ENCODE data around the gene RABGGTB.
"Not testable (repeated sequence)": the region's sequence is repeated elsewhere in the genome, so short reads cannot be mapped to it uniquely, and the experiment has no call there.

Gene RABGGTB

DNA sequence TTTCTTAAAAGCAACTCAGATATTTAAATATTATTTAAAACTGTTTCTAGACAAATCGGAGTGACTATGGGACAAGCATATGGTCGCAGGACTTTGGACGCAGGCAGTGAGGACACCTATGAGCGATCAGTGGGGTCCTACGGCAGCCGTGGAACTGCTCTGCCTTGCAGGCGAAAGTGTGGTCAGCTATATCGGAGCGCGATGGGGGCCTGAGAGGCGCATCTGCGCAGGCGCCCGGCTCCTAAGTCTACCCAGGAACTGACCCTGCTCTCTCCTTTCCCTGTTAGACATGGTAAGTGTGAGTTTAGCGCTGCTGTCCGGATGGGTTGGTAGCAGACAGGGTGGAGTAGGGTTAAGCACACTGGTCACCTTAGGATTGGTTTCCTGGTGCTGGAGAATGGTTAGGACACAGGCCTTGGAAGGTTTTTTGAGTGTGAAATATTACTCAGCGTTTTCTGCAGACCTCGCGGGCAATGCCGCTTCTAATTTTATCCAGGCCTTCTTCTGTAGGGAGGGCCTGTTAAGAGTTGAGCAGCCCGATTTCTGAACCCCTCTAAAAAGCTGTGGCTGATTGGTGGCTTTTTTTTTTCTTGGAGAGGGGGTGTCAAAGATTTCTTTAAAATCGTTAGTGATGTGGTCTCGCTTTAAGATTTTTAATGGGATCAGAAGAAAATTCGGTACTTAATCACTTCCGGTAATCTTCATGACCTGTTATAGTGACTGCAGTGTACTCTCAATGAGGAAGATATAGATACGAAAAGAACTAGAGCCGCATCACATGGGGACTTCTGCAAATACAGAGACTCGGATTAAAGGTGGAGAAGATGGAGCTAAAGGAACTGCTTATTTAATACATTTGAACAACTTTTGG is at the start of gene RABGGTB:
RABGGTB (plus strand) TSS at position 274 of the 871 bp plus-strand sequence; CDS start at position 290, 16 bp downstream.
- Histone ChIP-seq H3K27me3 (ENCODE audit: control insufficient read depth, insufficient read depth, low read length) (no peaks in the 10 kb centered on the region), H3K4me1 (ENCODE audit: control insufficient read depth, insufficient read depth, low read length) (peaks cover 2% of the 10 kb centered on the region; the same call in 1 of the 2 replicates), H3K9me3 (ENCODE audit: control insufficient read depth, insufficient read depth, low read length) (no peaks in the 10 kb centered on the region), H3K36me3 (ENCODE audit: control insufficient read depth, insufficient read depth, low read length) (peaks cover 8% of the 10 kb centered on the region; the same call in 1 of the 2 replicates), H3K27ac (ENCODE audit: low read length) (no peak within 1 kb of the TSS), H3K4me3 (ENCODE audit: low read length) (peak within 1 kb of the TSS; percentile 80; the same call in 1 of the 2 replicates)
- peak; percentile 92 for DNase-seq (ENCODE audit: low read depth, low spot score)
- no CpG with 5 or more reads among the region's 28 CpGs for WGBS (ENCODE audit: insufficient coverage, insufficient read length)

DNA sequence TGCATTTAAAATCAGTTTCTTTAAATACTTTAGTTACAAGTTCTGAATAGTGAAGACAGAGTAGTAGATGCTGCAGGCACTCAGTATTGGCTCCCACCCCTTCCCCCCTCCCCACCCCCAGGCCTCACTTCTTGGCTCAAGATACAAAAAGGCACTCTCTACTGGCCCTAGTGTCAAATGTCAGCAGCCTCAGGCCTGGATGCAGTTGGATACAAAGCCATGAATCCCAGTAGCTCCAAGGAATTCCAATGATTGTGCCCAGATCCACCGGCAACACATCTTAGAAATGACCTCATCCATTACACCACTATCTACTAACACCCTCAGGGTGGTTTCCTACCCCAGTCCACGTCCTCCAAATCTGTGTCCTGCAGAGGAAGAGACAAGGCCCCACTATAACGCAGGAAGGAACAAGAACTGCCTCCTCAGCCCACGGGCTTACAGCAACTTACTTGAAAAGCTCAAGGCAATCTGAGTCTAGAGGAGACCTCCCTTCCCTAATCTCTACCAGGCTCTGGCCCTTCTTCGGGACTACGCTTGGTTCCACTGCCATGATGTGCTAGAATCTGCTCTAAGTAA is 43.9 kb upstream of the RABGGTB start:
- no peak for DNase-seq (ENCODE audit: low read depth, low spot score)
- Histone ChIP-seq H3K27ac (ENCODE audit: low read length) (no peak overlapping the region), H3K36me3 (ENCODE audit: control insufficient read depth, insufficient read depth, low read length) (peaks cover 2% of the 10 kb centered on the region; the same call in 1 of the 2 replicates), H3K4me1 (ENCODE audit: control insufficient read depth, insufficient read depth, low read length) (no peaks in the 10 kb centered on the region), H3K27me3 (ENCODE audit: control insufficient read depth, insufficient read depth, low read length) (no peaks in the 10 kb centered on the region), H3K9me3 (ENCODE audit: control insufficient read depth, insufficient read depth, low read length) (no peaks in the 10 kb centered on the region), H3K4me3 (ENCODE audit: low read length) (no peak overlapping the region)
- WGBS (ENCODE audit: insufficient coverage, insufficient read length), result no CpG with 5 or more reads among the region's 6 CpGs

DNA sequence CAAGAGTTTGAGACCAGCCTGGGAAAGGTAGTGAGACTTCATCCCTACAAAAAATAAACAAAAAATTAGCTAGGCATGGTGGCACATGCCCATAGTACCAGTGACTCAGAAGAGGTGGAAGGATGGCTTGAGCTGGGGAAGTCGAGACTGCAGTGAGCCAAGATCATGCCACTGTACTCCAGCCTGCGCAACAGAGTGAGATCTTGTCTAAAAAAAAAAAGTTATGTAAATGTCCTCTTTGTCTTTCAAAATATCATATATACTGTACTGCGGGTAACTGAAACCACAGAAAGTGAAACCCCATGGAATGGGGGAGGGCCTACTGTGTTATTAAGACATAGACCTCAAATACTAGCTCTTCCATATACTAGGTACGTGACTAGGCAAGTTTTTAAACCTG is 40.8 kb upstream of the RABGGTB start:
- WGBS (ENCODE audit: insufficient coverage, insufficient read length), result no CpG with 5 or more reads among the region's 4 CpGs
- no peaks in the 10 kb centered on the region for H3K27me3 ChIP-seq (ENCODE audit: control insufficient read depth, insufficient read depth, low read length)
- H3K9me3 ChIP-seq (ENCODE audit: control insufficient read depth, insufficient read depth, low read length), result no peaks in the 10 kb centered on the region
- no peak for DNase-seq (ENCODE audit: low read depth, low spot score)
- H3K27ac ChIP-seq (ENCODE audit: low read length), result no peak overlapping the region
- peaks cover 2% of the 10 kb centered on the region; the same call in 1 of the 2 replicates for H3K36me3 ChIP-seq (ENCODE audit: control insufficient read depth, insufficient read depth, low read length)
- no peaks in the 10 kb centered on the region for H3K4me1 ChIP-seq (ENCODE audit: control insufficient read depth, insufficient read depth, low read length)
- H3K4me3 ChIP-seq (ENCODE audit: low read length), result no peak overlapping the region

DNA sequence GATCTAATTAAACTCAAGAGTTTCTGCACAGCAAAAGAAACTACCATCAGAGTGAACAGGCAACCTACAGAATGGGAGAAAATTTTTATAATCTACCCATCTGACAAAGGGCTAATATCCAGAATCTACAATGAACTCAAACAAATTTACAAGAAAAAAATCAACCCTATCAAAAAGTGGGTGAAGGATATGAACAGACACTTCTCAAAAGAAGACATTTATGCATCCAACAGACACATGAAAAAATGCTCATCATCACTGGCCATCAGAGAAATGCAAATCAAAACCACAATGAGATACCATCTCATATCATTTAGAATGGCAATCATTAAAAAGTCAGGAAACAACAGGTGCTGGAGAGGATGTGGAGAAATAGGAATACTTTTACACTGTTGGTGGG is 28.8 kb upstream of the RABGGTB start:
- H3K36me3 ChIP-seq (ENCODE audit: control insufficient read depth, insufficient read depth, low read length); H3K9me3 ChIP-seq (ENCODE audit: control insufficient read depth, insufficient read depth, low read length); H3K4me1 ChIP-seq (ENCODE audit: control insufficient read depth, insufficient read depth, low read length); H3K4me3 ChIP-seq (ENCODE audit: low read length); DNase-seq (ENCODE audit: low read depth, low spot score); H3K27me3 ChIP-seq (ENCODE audit: control insufficient read depth, insufficient read depth, low read length); H3K27ac ChIP-seq (ENCODE audit: low read length): not testable (repeated sequence)

- H3K27ac ChIP-seq (ENCODE audit: low read length); DNase-seq (ENCODE audit: low read depth, low spot score); H3K36me3 ChIP-seq (ENCODE audit: control insufficient read depth, insufficient read depth, low read length); H3K27me3 ChIP-seq (ENCODE audit: control insufficient read depth, insufficient read depth, low read length); H3K4me1 ChIP-seq (ENCODE audit: control insufficient read depth, insufficient read depth, low read length); H3K9me3 ChIP-seq (ENCODE audit: control insufficient read depth, insufficient read depth, low read length); H3K4me3 ChIP-seq (ENCODE audit: low read length): not testable (repeated sequence)
- no CpG with 5 or more reads among the region's 4 CpGs for WGBS (ENCODE audit: insufficient coverage, insufficient read length)
Measured at GRCh38 chr1:75758543-75758942, 27.5 kb upstream of the RABGGTB start.

- H3K27me3 ChIP-seq (ENCODE audit: control insufficient read depth, insufficient read depth, low read length), result no peaks in the 10 kb centered on the region
- no peaks in the 10 kb centered on the region for H3K4me1 ChIP-seq (ENCODE audit: control insufficient read depth, insufficient read depth, low read length)
- no peak overlapping the region for H3K4me3 ChIP-seq (ENCODE audit: low read length)
- no peaks in the 10 kb centered on the region for H3K9me3 ChIP-seq (ENCODE audit: control insufficient read depth, insufficient read depth, low read length)
- no peaks in the 10 kb centered on the region for H3K36me3 ChIP-seq (ENCODE audit: control insufficient read depth, insufficient read depth, low read length)
- no peak for DNase-seq (ENCODE audit: low read depth, low spot score)
- no CpG with 5 or more reads among the region's 1 CpG for WGBS (ENCODE audit: insufficient coverage, insufficient read length)
- H3K27ac ChIP-seq (ENCODE audit: low read length), result no peak overlapping the region
Measured at GRCh38 chr1:75764057-75764655, 21.9 kb upstream of the RABGGTB start.

DNA sequence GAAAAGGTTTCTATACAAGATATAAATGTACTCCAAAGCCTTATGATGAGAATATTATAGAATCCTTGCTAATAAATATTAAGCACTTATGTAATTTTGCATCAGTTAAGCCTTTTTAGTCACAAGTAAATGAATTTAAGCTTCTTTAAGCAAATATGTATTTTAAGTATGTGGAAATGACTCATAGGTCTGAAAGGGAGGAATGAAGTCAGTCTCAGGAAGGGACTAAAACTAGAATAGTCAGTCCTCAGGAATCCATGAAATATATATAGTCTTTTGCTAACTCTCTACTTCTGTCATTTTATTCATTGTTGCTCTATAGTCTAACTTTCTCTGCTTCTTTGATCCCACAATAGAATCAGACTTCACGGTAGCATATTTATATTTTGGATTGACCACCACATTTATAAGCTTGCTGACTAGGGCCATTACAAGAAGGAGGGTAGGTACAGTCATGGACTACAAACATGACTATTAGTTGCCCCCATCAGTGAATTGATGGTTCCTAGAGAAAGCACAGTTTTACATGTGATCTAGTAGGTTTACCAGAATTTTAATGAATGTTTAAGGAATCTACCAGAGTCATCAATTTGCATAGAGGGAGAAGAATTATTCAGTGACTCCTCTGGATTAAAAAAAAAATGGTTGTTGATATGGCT is 20.2 kb upstream of the RABGGTB start:
- no CpG with 5 or more reads among the region's 1 CpG for WGBS (ENCODE audit: insufficient coverage, insufficient read length)
- H3K27me3 ChIP-seq (ENCODE audit: control insufficient read depth, insufficient read depth, low read length), result no peaks in the 10 kb centered on the region
- H3K36me3 ChIP-seq (ENCODE audit: control insufficient read depth, insufficient read depth, low read length), result no peaks in the 10 kb centered on the region
- DNase-seq (ENCODE audit: low read depth, low spot score), result no peak
- H3K9me3 ChIP-seq (ENCODE audit: control insufficient read depth, insufficient read depth, low read length), result no peaks in the 10 kb centered on the region
- H3K4me1 ChIP-seq (ENCODE audit: control insufficient read depth, insufficient read depth, low read length), result no peaks in the 10 kb centered on the region
- no peak overlapping the region for H3K4me3 ChIP-seq (ENCODE audit: low read length)
- no peak overlapping the region for H3K27ac ChIP-seq (ENCODE audit: low read length)

DNA sequence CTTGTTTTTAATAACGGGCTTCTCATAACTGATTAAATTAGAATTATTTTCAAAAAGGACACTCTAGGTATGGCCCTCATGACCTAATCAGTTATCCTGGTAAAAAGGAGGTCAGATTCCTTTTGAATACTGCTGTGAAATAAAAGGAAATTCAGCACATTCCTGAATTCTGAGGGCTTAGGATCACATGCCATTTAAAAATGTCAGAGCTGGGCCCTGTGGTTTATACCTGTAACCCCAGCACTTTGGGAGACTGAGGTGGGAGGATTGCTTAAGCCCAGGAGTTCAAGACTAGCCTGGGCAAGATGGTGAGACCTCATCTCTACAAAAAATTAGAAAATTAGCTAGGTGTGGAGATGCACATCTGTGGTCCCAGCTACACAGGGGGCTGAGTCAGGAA is 18.0 kb upstream of the RABGGTB start:
- Histone ChIP-seq H3K4me3 (ENCODE audit: low read length) (no peak overlapping the region), H3K36me3 (ENCODE audit: control insufficient read depth, insufficient read depth, low read length) (no peaks in the 10 kb centered on the region), H3K4me1 (ENCODE audit: control insufficient read depth, insufficient read depth, low read length) (no peaks in the 10 kb centered on the region), H3K27me3 (ENCODE audit: control insufficient read depth, insufficient read depth, low read length) (no peaks in the 10 kb centered on the region), H3K9me3 (ENCODE audit: control insufficient read depth, insufficient read depth, low read length) (no peaks in the 10 kb centered on the region), H3K27ac (ENCODE audit: low read length) (no peak overlapping the region)
- no CpG with 5 or more reads among the region's 1 CpG for WGBS (ENCODE audit: insufficient coverage, insufficient read length)
- no peak for DNase-seq (ENCODE audit: low read depth, low spot score)

GRCh38 chr1:75770761-75771160 is 15.3 kb upstream of the RABGGTB start:
- no peak overlapping the region for H3K27ac ChIP-seq (ENCODE audit: low read length)
- no peak for DNase-seq (ENCODE audit: low read depth, low spot score)
- no CpG with 5 or more reads among the region's 1 CpG for WGBS (ENCODE audit: insufficient coverage, insufficient read length)
- no peaks in the 10 kb centered on the region for H3K27me3 ChIP-seq (ENCODE audit: control insufficient read depth, insufficient read depth, low read length)
- H3K36me3 ChIP-seq (ENCODE audit: control insufficient read depth, insufficient read depth, low read length), result no peaks in the 10 kb centered on the region
- H3K4me1 ChIP-seq (ENCODE audit: control insufficient read depth, insufficient read depth, low read length), result no peaks in the 10 kb centered on the region
- H3K4me3 ChIP-seq (ENCODE audit: low read length), result no peak overlapping the region
- no peaks in the 10 kb centered on the region for H3K9me3 ChIP-seq (ENCODE audit: control insufficient read depth, insufficient read depth, low read length)

DNA sequence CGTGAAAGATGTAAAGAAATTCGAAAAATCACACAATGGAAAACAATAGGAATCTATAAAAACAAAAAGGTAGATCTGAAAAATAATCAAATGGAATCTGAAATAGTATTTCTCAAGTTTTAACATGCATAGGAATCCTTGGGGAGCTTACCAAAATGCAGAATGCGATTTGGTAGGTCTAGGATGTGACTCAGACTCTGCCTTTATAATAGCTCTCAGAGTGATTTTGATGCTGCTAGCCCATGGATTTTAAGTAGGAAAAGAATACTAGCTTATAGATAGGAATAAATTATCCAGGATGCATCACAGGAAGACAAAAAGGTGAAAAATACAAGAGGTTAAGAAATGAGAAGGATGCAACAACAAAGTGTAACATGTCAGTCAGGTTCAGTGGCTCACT is 14.1 kb upstream of the RABGGTB start:
- Histone ChIP-seq H3K4me3 (ENCODE audit: low read length) (no peak overlapping the region), H3K4me1 (ENCODE audit: control insufficient read depth, insufficient read depth, low read length) (no peaks in the 10 kb centered on the region), H3K9me3 (ENCODE audit: control insufficient read depth, insufficient read depth, low read length) (no peaks in the 10 kb centered on the region), H3K27me3 (ENCODE audit: control insufficient read depth, insufficient read depth, low read length) (no peaks in the 10 kb centered on the region), H3K27ac (ENCODE audit: low read length) (no peak overlapping the region), H3K36me3 (ENCODE audit: control insufficient read depth, insufficient read depth, low read length) (no peaks in the 10 kb centered on the region)
- DNase-seq (ENCODE audit: low read depth, low spot score), result no peak
- WGBS (ENCODE audit: insufficient coverage, insufficient read length), result no CpG with 5 or more reads among the region's 3 CpGs

Data from iPS DF 6.9 (cell line).